GM18870 (cell line): ENCODE measurements around the gene IGSF9B.

Source experiments
- ATAC-seq: cut with Tn5 transposase; IDR thresholded peaks from one replicate; pipeline ENCODE4 v1.9.1; 2021; ENCODE audit warnings: moderate library complexity; ENCODE audit not compliant: unreplicated experiment

The IGSF9B gene

GRCh38 chr11:133922078-133922870, 34.5 kb downstream of the IGSF9B start:
- no peak for ATAC-seq

GRCh38 chr11:133921513-133921912, 35.3 kb downstream of the IGSF9B start:
- ATAC-seq = no peak

GRCh38 chr11:133921026-133921425, 35.7 kb downstream of the IGSF9B start:
- no peak for ATAC-seq

GRCh38 chr11:133920109-133920990, 36.4 kb downstream of the IGSF9B start:
- ATAC-seq = no peak

- ATAC-seq = no peak
Measured at GRCh38 chr11:133919330-133920108, 37.2 kb downstream of the IGSF9B start.

- no peak for ATAC-seq
Measured at GRCh38 chr11:133918608-133919260, 38.0 kb downstream of the IGSF9B start.

- no peak for ATAC-seq
Measured at GRCh38 chr11:133917921-133918607, 38.7 kb downstream of the IGSF9B start.

- no peak for ATAC-seq
Measured at GRCh38 chr11:133916784-133917440, 39.9 kb downstream of the IGSF9B start.

- ATAC-seq = no peak
Measured at GRCh38 chr11:133913761-133914160, 43.0 kb downstream of the IGSF9B start.

- ATAC-seq = no peak
Measured at GRCh38 chr11:133911171-133911570, 45.6 kb downstream of the IGSF9B start.

- no peak for ATAC-seq
Measured at GRCh38 chr11:133910101-133910500, 46.7 kb downstream of the IGSF9B start.

GRCh38 chr11:133908827-133909226, 47.9 kb downstream of the IGSF9B start:
- no peak for ATAC-seq

GRCh38 chr11:133907841-133908241, 48.9 kb downstream of the IGSF9B start:
- ATAC-seq = no peak

GRCh38 chr11:133907216-133907615, 49.6 kb downstream of the IGSF9B start:
- no peak for ATAC-seq

GRCh38 chr11:133906746-133907145, 50.0 kb downstream of the IGSF9B start:
- ATAC-seq = no peak

GRCh38 chr11:133906241-133906640, 50.5 kb downstream of the IGSF9B start:
- ATAC-seq = no peak

- no peak for ATAC-seq
Measured at GRCh38 chr11:133905677-133906156, 51.1 kb downstream of the IGSF9B start.

- no peak for ATAC-seq
Measured at GRCh38 chr11:133904818-133905515, 51.8 kb downstream of the IGSF9B start.
